DMS114 treated with DMSO at 0.1 percent for 48 hours (cell line): ENCODE data around the gene BCL7C.
"Not testable (repeated sequence)": the region's sequence is repeated elsewhere in the genome, so short reads cannot be mapped to it uniquely, and the experiment has no call there.

ENCODE experiments used
- DNase-seq: peaks from one replicate; lab custom pipeline; 2025; ENCODE audit not compliant: unreplicated experiment; lab: John Stamatoyannopoulos, UW

The BCL7C gene

GRCh38 chr16:30896261-30896888, 2.5 kb upstream of the BCL7C start, which contains the start of gene CTF1:
TSS of gene CTF1 (plus strand) at chr16:30896614. CDS start at chr16:30896644, 30 bp downstream.
- DNase-seq = no peak

GRCh38 chr16:30895627-30896260, 1.9 kb upstream of the BCL7C start:
- no peak for DNase-seq

GRCh38 chr16:30894540-30895368, 877 bp upstream of the BCL7C start:
- no peak for DNase-seq

GRCh38 chr16:30893417-30893743, 497 bp downstream of the BCL7C start:
- no peak for DNase-seq

- DNase-seq = no peak
Observed at GRCh38 chr16:30892670-30893416, 1.0 kb downstream of the BCL7C start.

GRCh38 chr16:30891043-30891823, 2.6 kb downstream of the BCL7C start:
- not testable (repeated sequence) for DNase-seq

- DNase-seq = no peak
Observed at GRCh38 chr16:30889721-30890120, 4.2 kb downstream of the BCL7C start.

GRCh38 chr16:30888856-30889499, 4.9 kb downstream of the BCL7C start:
- DNase-seq = no peak

GRCh38 chr16:30887927-30888326, 6.0 kb downstream of the BCL7C start:
- DNase-seq = no peak

- DNase-seq = no peak
Observed at GRCh38 chr16:30886145-30886544, 7.7 kb downstream of the BCL7C start.

- DNase-seq = no peak
Observed at GRCh38 chr16:30885196-30885595, 8.7 kb downstream of the BCL7C start.

- DNase-seq = no peak
Observed at GRCh38 chr16:30884760-30885159, 9.1 kb downstream of the BCL7C start.

- DNase-seq = no peak
Observed at GRCh38 chr16:30882429-30883310, 11.2 kb downstream of the BCL7C start.

- peak; percentile 12 for DNase-seq
Observed at GRCh38 chr16:30876867-30877266, 17.0 kb downstream of the BCL7C start.

GRCh38 chr16:30875871-30876801, 17.7 kb downstream of the BCL7C start:
- DNase-seq = peak; percentile 29

GRCh38 chr16:30874821-30875717, 18.8 kb downstream of the BCL7C start:
- DNase-seq = peak; percentile 69

GRCh38 chr16:30874244-30874820, 19.5 kb downstream of the BCL7C start:
- no peak for DNase-seq
